GM12864 (cell line): ENCODE measurements around the gene SUOX.
"Not testable (repeated sequence)": the region's sequence is repeated elsewhere in the genome, so short reads cannot be mapped to it uniquely, and the experiment has no call there.

Source experiments
- DNase-seq: peaks from one replicate; pipeline ENCODE4 v3.0.0-alpha.2; 2011; ENCODE audit warnings: low read depth
- H3K4me3 ChIP-seq: 2 replicates; pipeline ENCODE4 v1.5.1; 2011; ENCODE audit warnings: mild to moderate bottlenecking, low read depth, low read length, control low read depth
- CTCF ChIP-seq: IDR thresholded peaks from 2 replicates; pipeline ENCODE4 v1.5.1; 2011; ENCODE audit warnings: low read depth, mild to moderate bottlenecking, moderate library complexity, low read length, control low read depth, inconsistent platforms; ENCODE audit errors: missing control alignments

Gene SUOX

DNA sequence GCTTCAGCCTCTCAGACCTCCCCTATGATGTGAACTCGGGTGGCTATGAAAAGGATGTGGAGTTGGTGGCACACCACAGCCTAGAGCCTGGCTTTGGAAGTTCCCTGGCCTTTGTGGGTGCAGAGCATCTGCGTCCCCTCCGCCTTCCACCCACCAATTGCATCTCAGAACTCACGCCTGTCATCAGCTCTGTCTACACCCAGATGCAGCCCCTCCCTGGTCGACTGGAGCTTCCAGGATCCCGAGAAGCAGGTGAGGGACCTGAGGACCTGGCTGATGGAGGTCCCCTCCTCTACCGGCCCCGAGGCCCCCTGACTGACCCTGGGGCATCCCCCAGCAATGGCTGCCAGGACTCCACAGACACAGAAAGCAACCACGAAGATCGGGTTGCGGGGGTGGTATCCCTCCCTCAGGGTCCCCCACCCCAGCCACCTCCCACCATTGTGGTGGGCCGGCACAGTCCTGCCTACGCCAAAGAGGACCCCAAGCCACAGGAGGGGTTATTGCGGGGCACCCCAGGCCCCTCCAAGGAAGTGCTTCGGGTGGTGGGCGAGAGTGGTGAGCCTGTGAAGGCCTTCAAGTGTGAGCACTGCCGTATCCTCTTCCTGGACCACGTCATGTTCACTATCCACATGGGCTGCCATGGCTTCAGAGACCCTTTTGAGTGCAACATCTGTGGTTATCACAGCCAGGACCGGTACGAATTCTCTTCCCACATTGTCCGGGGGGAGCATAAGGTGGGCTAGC, 37.7 kb downstream of the SUOX start:
- no peak for DNase-seq
- no peak for TF ChIP-seq CTCF

GRCh38 chr12:56037161-56037560, 40.1 kb downstream of the SUOX start:
- no peak for DNase-seq
- TF ChIP-seq CTCF, result no peak
- no peak overlapping the region for H3K4me3 ChIP-seq

More for the DNA sequence above, 37.7 kb downstream of the SUOX start:
- H3K4me3 ChIP-seq, result no peak overlapping the region

- DNase-seq, result no peak
- TF ChIP-seq CTCF, result no peak
- no peak overlapping the region for H3K4me3 ChIP-seq
Observed at GRCh38 chr12:56038022-56038655, 41.1 kb downstream of the SUOX start.

DNA sequence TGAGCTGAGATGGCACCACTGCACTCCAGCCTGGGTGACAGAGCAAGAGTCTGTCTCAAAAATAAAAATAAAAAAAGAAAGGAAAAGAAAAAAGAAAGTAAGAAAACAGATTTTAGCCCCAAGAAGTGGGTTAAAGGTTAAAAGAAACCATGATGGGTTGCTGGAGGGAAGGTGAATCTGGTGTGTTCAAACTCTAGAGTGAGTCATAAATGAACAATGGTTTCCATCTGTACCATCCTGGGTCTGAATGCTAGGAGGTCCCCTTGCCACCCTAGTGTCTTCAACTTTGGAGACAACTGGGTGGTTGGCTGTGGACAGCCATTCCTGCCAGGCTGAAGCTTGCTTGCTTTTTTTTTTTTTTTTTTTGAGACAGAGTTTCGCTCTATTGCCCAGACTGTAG, 43.1 kb downstream of the SUOX start:
- no peak for TF ChIP-seq CTCF
- no peak overlapping the region for H3K4me3 ChIP-seq
- no peak for DNase-seq

GRCh38 chr12:56040963-56041551, 44.0 kb downstream of the SUOX start:
- peak overlapping the region; percentile 92 for H3K4me3 ChIP-seq
- DNase-seq, result no peak
- TF ChIP-seq CTCF, result no peak

GRCh38 chr12:56041552-56042429, 44.7 kb downstream of the SUOX start, which contains the start of gene RPS26:
Gene RPS26, plus strand, starts transcription at chr12:56041918. Its CDS starts 249 bp downstream, at chr12:56042167.
- peak within 1 kb of the TSS; percentile 92 for H3K4me3 ChIP-seq
- peak; percentile 99 for DNase-seq
- peak; percentile 47 for TF ChIP-seq CTCF

- H3K4me3 ChIP-seq, result peak overlapping the region; percentile 92
- not testable (repeated sequence) for DNase-seq
Observed at GRCh38 chr12:56042430-56042813, 45.3 kb downstream of the SUOX start.
